ENCODE results near the gene RNPC3. TPM values are rescaled to one million over a fixed set of nuclear protein-coding genes. Genes with fewer than 3 reads are reported as not detected.

RNPC3 gene
- total RNA-seq, 1 experiment from 2014 or later: 13.1 TPM

- ATAC-seq: no peak
- TF ChIP-seq POLR2AphosphoS5 (IDR thresholded peaks at IDR 0.05; ENCODE audit: low read depth, low read length): no peak
- TF ChIP-seq TCF7L2 (IDR thresholded peaks at IDR 0.05; ENCODE audit: low read depth, low read length): no peak
- TF ChIP-seq REST (IDR thresholded peaks at IDR 0.05; ENCODE audit: insufficient read depth in 1 of 2, low read depth in 2 of 2, low read length in 1 of 2): no peak
- no peak for TF ChIP-seq SIN3A (IDR thresholded peaks at IDR 0.05; ENCODE audit: borderline replicate concordance, insufficient read depth, low read depth, low read length)
- TF ChIP-seq CTCF (IDR thresholded peaks at IDR 0.05): no peak
- Histone ChIP-seq H3K36me3 (ENCODE audit: control insufficient read depth, insufficient read depth, low read length) (no peaks in the 10 kb centered on the region; the same call in 1 of the 2 replicates), H3K27me3 (ENCODE audit: control insufficient read depth, insufficient read depth, low read length) (no peaks in the 10 kb centered on the region), H3K9me3 (ENCODE audit: control insufficient read depth, insufficient read depth, low read depth, low read length) (no peaks in the 10 kb centered on the region), H3K4me3 (ENCODE audit: low read depth in 2 of 2, low read length in 2 of 2) (no peak overlapping the region), H3K4me1 (ENCODE audit: control insufficient read depth, insufficient read depth, low read length) (no peaks in the 10 kb centered on the region; the same call in 1 of the 2 replicates), H3K27ac (ENCODE audit: low read length) (no peak overlapping the region)
- ChIA-PET CTCF (no interaction called here), POLR2A (no interaction called here)
- DNase-seq (ENCODE audit: low read depth, low spot score): no peak
- in situ Hi-C loops (cut with HindIII; ENCODE audit: low pct_unique_long_range_greater_than_20kb, low sequenced_read_pairs): no loop called here
- intact Hi-C loops (cut with micrococcal nuclease; ENCODE audit: unreplicated experiment): no loop called here
- no TSS peak for BruUV-seq (replicated peaks)
Observed at GRCh38 chr1:103520822-103521221, 4.7 kb upstream of the RNPC3 start.

GRCh38 chr1:103523346-103523745, 2.2 kb upstream of the RNPC3 start:
- Histone ChIP-seq H3K4me3 (ENCODE audit: low read depth in 2 of 2, low read length in 2 of 2) (no peak overlapping the region), H3K27me3 (ENCODE audit: control insufficient read depth, insufficient read depth, low read length) (no peaks in the 10 kb centered on the region), H3K27ac (ENCODE audit: low read length) (no peak overlapping the region), H3K9me3 (ENCODE audit: control insufficient read depth, insufficient read depth, low read depth, low read length) (no peaks in the 10 kb centered on the region), H3K4me1 (ENCODE audit: control insufficient read depth, insufficient read depth, low read length) (no peaks in the 10 kb centered on the region; the same call in none of the 2 replicates), H3K36me3 (ENCODE audit: control insufficient read depth, insufficient read depth, low read length) (no peaks in the 10 kb centered on the region; the same call in 1 of the 2 replicates)
- DNase-seq (ENCODE audit: low read depth, low spot score): no peak
- ChIA-PET CTCF (no interaction called here), POLR2A (no interaction called here)
- intact Hi-C loops (cut with micrococcal nuclease; ENCODE audit: unreplicated experiment) (no loop called here), in situ Hi-C loops (cut with HindIII; ENCODE audit: low pct_unique_long_range_greater_than_20kb, low sequenced_read_pairs) (no loop called here)
- BruUV-seq (replicated peaks): no TSS peak
- TF ChIP-seq TCF7L2 (IDR thresholded peaks at IDR 0.05; ENCODE audit: low read depth, low read length) (no peak), CTCF (IDR thresholded peaks at IDR 0.05) (no peak), POLR2AphosphoS5 (IDR thresholded peaks at IDR 0.05; ENCODE audit: low read depth, low read length) (no peak), SIN3A (IDR thresholded peaks at IDR 0.05; ENCODE audit: borderline replicate concordance, insufficient read depth, low read depth, low read length) (no peak), REST (IDR thresholded peaks at IDR 0.05; ENCODE audit: insufficient read depth in 1 of 2, low read depth in 2 of 2, low read length in 1 of 2) (no peak)
- ATAC-seq: no peak

All from Panc1 (cell line).